Nephron (organoid): Measurements from ENCODE around the gene AMH.

Experiments used
- H3K27ac Mint-ChIP-seq, 3 experiments: 2 replicates each; pipeline ENCODE4 v1.8.0; 2020; ENCODE audit warnings: mixed read lengths in 3 of 3, mild to moderate bottlenecking in 2 of 3, moderate library complexity in 1 of 3
- H3K27me3 Mint-ChIP-seq: 2 replicates; pipeline ENCODE4 v1.8.0; 2021; ENCODE audit warnings: low read depth, mild to moderate bottlenecking, moderate library complexity, mixed read lengths
- H3K36me3 Mint-ChIP-seq: 2 replicates; pipeline ENCODE4 v1.8.0; 2020; ENCODE audit warnings: low read depth, mixed read lengths
- H3K4me1 Mint-ChIP-seq: 2 replicates; pipeline ENCODE4 v1.8.0; 2020; ENCODE audit warnings: mixed read lengths
- H3K4me3 Mint-ChIP-seq, 3 experiments: 2 replicates each; pipeline ENCODE4 v1.8.0; 2020; ENCODE audit warnings: mild to moderate bottlenecking in 3 of 3, mixed read lengths in 3 of 3, moderate library complexity in 2 of 3
- H3K9me3 Mint-ChIP-seq: 2 replicates; pipeline ENCODE4 v1.8.0; 2020; ENCODE audit warnings: mixed read lengths
- CTCF ChIP-seq, 3 experiments: fragments of 200-600 bp; sonication (generic); IDR thresholded peaks; one replicate each; pipeline ENCODE4 v1.5.0; 2021; ENCODE audit warnings: antibody characterized with exemption in 3 of 3; ENCODE audit not compliant: unreplicated experiment in 3 of 3

AMH gene

GRCh38 chr19:2216361-2217225 is 32.5 kb upstream of the AMH start:
- peaks cover 48% of the 10 kb centered on the region for H3K36me3 Mint-ChIP-seq
- H3K27ac Mint-ChIP-seq = no peak overlapping the region
- TF ChIP-seq CTCF (IDR thresholded peaks at IDR 0.05; ENCODE audit: unreplicated experiment in 3 of 3) = no peak
- H3K9me3 Mint-ChIP-seq = no peaks in the 10 kb centered on the region
- H3K4me1 Mint-ChIP-seq = peaks cover 14% of the 10 kb centered on the region
- no peak overlapping the region for H3K4me3 Mint-ChIP-seq
- no peaks in the 10 kb centered on the region for H3K27me3 Mint-ChIP-seq

- H3K27ac Mint-ChIP-seq = no peak overlapping the region
- peaks cover 38% of the 10 kb centered on the region for H3K36me3 Mint-ChIP-seq
- H3K4me1 Mint-ChIP-seq = peaks cover 14% of the 10 kb centered on the region
- no peaks in the 10 kb centered on the region for H3K9me3 Mint-ChIP-seq
- no peak overlapping the region for H3K4me3 Mint-ChIP-seq
- H3K27me3 Mint-ChIP-seq = no peaks in the 10 kb centered on the region
- TF ChIP-seq CTCF (IDR thresholded peaks at IDR 0.05; ENCODE audit: unreplicated experiment in 3 of 3) = no peak
Observed at GRCh38 chr19:2217591-2217990, 31.5 kb upstream of the AMH start.

DNA sequence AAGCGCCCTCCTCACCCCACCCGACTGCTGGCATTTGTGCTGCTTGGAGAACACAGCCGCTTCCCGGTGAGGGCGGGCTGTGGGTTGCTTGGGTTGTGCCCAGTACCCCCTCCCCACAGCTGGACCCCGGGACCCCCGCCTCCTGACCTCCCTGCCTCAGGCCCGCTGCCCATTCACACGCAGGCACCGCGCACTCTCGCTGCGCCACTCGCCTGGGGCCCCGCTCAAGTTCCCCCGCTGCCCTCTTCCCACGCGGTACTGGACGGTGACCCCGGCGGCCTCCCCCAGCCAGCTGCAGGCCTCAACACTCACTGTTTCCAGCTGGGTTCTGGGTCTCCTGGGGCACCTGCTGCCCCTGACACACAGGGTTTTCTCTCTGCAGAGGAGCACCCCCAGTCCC is 29.4 kb upstream of the AMH start:
- H3K36me3 Mint-ChIP-seq = peaks cover 39% of the 10 kb centered on the region
- no peaks in the 10 kb centered on the region for H3K9me3 Mint-ChIP-seq
- no peaks in the 10 kb centered on the region for H3K27me3 Mint-ChIP-seq
- no peak overlapping the region for H3K4me3 Mint-ChIP-seq
- H3K27ac Mint-ChIP-seq = no peak overlapping the region
- H3K4me1 Mint-ChIP-seq = peaks cover 2% of the 10 kb centered on the region
- TF ChIP-seq CTCF (IDR thresholded peaks at IDR 0.05; ENCODE audit: unreplicated experiment in 3 of 3) = no peak

DNA sequence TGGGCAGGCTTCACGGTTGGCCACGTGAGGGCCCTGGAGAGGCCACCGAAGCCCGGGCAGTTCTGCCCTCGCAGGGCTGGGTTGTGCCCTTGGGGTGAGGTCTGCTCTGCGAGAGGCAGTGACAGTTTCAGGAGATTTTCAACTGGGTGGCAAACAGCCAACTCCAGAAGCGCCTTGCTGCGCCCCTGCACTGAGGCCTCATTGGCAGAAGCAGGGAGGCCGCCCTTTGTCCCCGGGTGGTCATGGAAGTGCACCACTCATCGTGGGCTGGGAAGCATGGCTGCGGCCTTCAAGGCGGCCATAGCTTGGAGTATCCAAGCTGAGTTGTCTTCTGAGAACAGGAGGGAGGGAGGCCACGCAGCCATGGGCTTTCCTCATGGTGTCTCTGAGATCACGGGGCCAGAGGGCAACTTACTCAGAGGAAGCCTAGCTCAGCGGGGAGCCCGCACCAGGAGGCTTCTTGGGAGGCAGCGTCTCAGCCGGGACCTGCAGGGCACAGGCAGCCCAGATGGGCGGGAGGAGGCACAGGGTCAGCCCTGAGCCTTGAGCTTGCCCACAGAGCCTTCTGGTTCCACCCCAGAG is 27.8 kb upstream of the AMH start:
- peaks cover 31% of the 10 kb centered on the region for H3K36me3 Mint-ChIP-seq
- H3K27ac Mint-ChIP-seq = no peak overlapping the region
- H3K4me3 Mint-ChIP-seq = no peak overlapping the region
- H3K27me3 Mint-ChIP-seq = no peaks in the 10 kb centered on the region
- H3K4me1 Mint-ChIP-seq = no peaks in the 10 kb centered on the region
- no peaks in the 10 kb centered on the region for H3K9me3 Mint-ChIP-seq
- no peak for TF ChIP-seq CTCF (IDR thresholded peaks at IDR 0.05; ENCODE audit: unreplicated experiment in 3 of 3)

DNA sequence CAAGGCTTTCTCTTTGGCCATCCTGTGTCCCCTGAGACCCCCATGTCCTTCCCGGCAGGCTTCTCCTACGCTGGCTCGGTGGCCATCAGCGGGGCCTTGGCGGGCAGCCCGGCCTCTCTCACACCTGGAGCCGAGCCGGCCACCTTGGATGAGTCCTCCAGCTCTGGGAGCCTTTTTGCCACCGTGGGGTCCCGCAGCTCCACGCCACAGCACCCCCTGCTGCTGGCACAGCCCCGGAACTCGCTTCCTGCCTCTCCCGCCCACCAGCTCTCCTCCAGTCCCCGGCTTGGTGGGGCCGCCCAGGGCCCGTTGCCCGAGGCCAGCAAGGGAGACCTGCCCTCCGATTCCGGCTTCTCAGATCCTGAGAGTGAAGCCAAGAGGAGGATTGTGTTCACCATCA is 27.2 kb upstream of the AMH start:
- Mint-ChIP-seq H3K4me1 (no peaks in the 10 kb centered on the region), H3K27me3 (no peaks in the 10 kb centered on the region), H3K4me3 (no peak overlapping the region), H3K9me3 (no peaks in the 10 kb centered on the region), H3K27ac (no peak overlapping the region), H3K36me3 (peaks cover 30% of the 10 kb centered on the region)
- TF ChIP-seq CTCF (IDR thresholded peaks at IDR 0.05; ENCODE audit: unreplicated experiment in 3 of 3) = peak in 1 of 3 experiments; percentile 18

DNA sequence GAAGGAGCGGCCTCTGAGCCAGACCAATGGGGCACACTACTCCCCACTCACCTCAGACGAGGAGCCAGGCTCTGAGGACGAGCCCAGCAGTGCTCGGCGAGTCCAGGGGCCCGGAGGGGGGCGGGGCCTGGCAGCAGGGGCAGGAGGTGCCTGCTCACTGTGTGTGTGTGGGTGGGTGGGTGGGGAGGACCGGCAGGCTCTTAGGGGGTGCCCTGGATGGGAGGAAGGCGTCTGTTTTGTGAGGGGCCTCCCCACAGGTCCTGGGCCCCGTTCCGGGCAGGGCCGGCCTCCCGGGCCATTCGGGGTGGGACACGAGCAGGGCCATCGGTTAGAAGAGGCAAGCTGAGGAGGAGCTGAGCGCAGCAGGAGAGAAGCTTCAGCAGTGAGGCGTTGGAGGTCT is 25.7 kb upstream of the AMH start:
- Mint-ChIP-seq H3K4me3 (no peak overlapping the region), H3K36me3 (peaks cover 28% of the 10 kb centered on the region), H3K27me3 (no peaks in the 10 kb centered on the region), H3K9me3 (no peaks in the 10 kb centered on the region), H3K4me1 (no peaks in the 10 kb centered on the region), H3K27ac (no peak overlapping the region)
- no peak for TF ChIP-seq CTCF (IDR thresholded peaks at IDR 0.05; ENCODE audit: unreplicated experiment in 3 of 3)
